Right renal cortex interstitium (tissue), 3 donors: ENCODE results near the gene LIPI. TPM values are rescaled to one million over a fixed set of nuclear protein-coding genes. Genes with fewer than 3 reads are reported as not detected.
A peak's percentile ranks its signal among the peaks of the same experiment; 100 is the strongest.
"Not testable (repeated sequence)": the region's sequence is repeated elsewhere in the genome, so short reads cannot be mapped to it uniquely, and the experiment has no call there.

Source experiments
- DNase-seq, 3 donors: peaks; one replicate each; pipeline ENCODE4 v3.0.0-alpha.2; 2013; ENCODE audit warnings: low read depth in 3 of 3, low spot score in 2 of 3
- polyA plus RNA-seq, 3 donors: library from polyadenylated mRNA; unstranded; fragments of 120-200 nt; gene quantifications; one replicate each; pipeline ENCODE4 v1.2.1, GENCODE V29; 2013; ENCODE audit not compliant: insufficient read length in 3 of 3

LIPI gene
- polyA plus RNA-seq: under 1 TPM; 0.19 to 0.22 (median 0.21) TPM

GRCh38 chr21:14210738-14211137, at the start of gene LIPI:
LIPI (minus strand) TSS chr21:14210955; CDS start chr21:14210845, 110 bp downstream.
- DNase-seq: no peak

DNA sequence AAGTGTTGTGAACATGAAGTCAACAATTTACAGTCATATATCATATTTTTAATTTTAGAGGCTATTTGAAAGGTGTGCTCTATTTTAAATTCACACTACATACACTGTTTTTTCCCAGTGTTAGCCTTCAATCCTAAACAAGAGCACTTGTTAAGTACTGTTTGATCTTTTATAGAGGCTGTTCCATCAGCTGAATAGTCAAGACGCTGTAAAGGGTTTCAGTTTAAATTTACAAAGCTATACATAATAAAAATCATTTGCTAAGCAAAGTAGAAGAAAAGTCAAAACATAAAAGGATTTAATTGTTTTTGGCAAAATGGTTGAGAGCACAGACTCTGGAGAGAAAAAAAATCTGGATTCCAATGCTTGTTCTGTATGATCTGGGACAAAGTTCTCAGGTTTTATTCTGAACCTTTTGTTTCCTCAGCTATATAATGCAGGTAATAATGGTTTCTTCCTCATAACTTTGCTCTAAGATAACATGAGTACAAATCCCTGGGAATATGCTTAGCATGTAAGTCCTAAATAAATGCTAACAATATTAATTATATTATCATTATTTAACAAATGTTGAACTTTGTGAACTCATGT, 49.5 kb upstream of the LIPI start:
- DNase-seq: no peak

DNA sequence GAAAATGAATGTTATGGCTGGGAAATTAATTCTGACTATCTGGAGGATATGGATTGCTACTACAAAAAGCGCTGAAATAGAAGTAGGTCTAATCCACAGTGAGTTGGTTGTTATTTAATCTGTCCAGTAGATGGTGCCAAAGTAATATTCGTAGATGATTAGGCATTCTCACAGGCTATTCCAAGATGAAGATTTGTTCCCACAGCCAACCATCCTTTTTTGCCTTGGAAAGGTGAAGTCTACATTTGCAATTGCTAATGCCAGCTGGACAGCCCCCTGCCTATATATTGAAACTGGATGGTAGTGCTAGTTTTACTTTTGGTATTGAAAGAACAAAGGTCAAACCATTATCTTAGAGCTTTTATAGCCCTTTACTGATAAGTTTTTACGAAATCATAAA, 49.0 kb upstream of the LIPI start:
- peak in 2 of 3 donors; percentile 14 to 35 for DNase-seq

DNA sequence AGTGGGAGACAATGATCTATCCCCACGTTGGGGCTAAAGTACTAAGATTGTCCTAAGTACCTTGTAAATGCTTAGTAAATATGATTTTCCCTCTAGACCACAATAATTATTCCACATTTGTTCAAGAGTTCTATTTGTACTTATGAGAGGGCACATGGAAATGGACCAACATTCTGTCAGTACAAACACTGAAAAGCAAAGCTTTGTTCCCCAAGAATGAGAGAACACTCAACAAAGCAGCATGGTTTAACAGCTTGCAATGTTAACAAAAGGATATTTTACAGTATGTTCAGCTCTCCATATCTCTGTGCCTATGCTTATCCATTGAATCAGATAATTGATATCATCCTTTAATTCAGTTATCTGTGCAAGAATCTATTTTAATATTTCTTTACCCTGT, 40.6 kb upstream of the LIPI start:
- DNase-seq: no peak

GRCh38 chr21:14245711-14246110, 35.0 kb upstream of the LIPI start:
- DNase-seq: no peak

GRCh38 chr21:14244911-14245310, 34.2 kb upstream of the LIPI start:
- DNase-seq: no peak

- no peak for DNase-seq
Observed at GRCh38 chr21:14243874-14244273, 33.1 kb upstream of the LIPI start.

DNA sequence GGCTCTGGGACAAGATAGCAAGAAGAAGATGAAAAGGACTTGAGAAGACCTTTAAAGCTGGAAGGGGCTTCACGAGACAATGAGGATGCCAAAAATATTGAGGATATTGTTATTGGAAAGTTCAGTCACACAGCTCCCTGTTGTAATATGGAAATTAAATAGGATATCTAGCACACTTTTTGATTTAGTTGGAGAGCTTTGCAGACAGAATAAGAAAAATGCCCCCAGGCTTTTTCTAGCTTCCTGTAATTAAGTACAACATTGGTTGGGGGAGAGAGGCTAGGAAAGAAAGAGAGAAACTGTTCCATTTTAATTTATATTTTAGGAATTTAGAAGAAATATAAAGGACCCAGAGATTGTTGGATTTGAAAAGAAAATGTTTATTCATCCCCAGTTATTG, 32.7 kb upstream of the LIPI start:
- DNase-seq: no peak

DNA sequence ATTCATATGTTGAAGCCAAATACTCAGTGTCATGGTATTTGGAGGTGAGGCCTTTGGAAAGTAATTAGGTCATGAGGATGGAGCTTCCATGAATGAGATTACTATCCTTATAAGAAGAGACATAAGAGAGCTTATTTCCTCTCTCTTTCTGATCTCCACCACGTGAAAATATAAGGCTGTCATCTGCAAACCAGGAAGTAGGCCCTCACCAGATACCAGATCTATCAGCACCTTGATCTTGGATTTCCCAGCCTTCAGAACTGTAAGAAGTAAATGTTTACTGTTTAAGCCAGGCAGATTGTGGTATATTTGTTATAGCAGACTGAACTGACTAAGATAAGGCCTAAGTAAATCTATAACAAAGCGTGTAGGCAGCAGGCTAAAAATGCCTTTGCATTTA, 30.5 kb upstream of the LIPI start:
- DNase-seq: no peak

DNA sequence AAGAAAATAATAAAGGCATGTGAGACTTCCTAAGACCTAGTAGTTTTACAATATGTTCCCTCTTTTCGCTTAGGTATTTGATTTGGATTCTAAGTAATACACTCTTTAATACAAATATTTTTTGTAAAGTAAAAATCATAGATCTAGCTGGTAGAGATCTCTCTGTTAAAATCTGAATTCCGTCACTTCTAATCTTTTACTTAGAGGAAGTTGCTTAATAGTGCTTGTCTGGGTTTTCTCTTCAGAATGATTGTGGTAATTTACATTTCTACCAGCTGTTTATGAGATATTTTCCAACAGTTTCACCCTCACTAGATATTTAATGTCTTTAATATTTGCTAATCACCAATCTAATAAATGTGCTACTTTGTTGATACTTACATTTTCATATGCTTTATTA, 28.5 kb upstream of the LIPI start:
- no peak for DNase-seq

- DNase-seq: no peak
Observed at GRCh38 chr21:14236180-14236579, 25.4 kb upstream of the LIPI start.

DNA sequence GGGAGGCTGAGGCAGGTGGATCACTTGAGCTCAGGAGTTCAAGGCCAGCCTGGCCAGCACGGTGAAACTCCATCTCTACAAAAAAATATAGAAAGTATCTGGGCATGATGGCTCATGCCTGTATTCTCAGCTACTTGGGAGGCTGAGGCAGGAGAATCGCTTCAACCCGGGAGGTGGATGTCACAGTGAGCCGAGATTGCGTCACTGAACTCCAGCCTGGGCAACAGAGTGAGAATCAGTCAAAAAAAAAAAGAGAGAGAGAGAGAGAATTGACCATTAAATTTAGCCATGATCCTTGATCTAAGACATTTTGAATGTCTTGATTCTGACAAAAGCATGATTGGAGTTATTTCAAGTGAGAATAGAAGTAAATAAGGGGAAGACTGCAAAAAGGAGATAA, 24.3 kb upstream of the LIPI start:
- DNase-seq: no peak

GRCh38 chr21:14229399-14229798, 18.6 kb upstream of the LIPI start:
- no peak for DNase-seq

DNA sequence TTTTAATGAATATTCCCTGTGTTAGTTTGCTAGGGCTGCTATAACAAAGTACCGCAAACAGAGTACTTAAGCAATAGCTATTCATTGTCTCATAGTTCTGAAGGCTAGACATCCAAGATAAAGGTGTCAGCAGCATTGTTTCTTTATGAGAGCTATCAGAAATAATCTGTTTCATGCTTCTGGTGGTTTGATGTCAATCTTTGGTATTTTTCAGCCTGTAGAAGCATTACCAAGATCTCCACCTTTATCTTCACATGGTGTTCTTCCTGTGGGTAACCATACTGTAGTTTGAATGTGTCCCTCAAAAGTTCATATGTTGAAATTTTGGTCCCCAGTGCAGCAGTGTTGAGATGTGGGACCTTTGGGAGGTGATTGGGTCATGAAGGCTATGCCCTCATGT, 12.6 kb upstream of the LIPI start:
- no peak for DNase-seq

GRCh38 chr21:14215971-14216641, 5.4 kb upstream of the LIPI start, which contains the start of gene RBM11:
RBM11 (plus strand) TSS chr21:14216157; CDS start chr21:14216187, 30 bp downstream.
- DNase-seq: peak; percentile 41 to 56 (median 51)

GRCh38 chr21:14213164-14213563, 2.4 kb upstream of the LIPI start:
- no peak for DNase-seq

DNA sequence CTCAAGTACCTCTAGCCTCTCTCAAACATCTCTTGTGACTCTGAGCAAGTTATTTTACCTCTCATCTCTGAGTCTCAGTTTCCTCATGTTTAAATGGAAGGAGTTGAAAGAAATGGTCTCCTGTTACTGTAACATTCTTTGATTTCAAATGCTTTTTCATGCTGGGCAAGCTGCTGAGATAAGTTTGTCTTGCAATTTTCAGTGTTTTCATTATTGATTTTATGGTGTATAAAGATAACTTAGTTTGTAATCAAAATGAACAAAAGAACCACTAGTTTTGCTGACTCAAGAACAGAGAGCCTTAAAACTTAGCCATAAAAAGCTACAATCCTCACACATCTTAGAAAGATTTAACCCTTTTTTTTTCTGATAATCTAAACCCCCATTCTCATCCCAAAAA, 4.5 kb downstream of the LIPI start:
- no peak for DNase-seq

DNA sequence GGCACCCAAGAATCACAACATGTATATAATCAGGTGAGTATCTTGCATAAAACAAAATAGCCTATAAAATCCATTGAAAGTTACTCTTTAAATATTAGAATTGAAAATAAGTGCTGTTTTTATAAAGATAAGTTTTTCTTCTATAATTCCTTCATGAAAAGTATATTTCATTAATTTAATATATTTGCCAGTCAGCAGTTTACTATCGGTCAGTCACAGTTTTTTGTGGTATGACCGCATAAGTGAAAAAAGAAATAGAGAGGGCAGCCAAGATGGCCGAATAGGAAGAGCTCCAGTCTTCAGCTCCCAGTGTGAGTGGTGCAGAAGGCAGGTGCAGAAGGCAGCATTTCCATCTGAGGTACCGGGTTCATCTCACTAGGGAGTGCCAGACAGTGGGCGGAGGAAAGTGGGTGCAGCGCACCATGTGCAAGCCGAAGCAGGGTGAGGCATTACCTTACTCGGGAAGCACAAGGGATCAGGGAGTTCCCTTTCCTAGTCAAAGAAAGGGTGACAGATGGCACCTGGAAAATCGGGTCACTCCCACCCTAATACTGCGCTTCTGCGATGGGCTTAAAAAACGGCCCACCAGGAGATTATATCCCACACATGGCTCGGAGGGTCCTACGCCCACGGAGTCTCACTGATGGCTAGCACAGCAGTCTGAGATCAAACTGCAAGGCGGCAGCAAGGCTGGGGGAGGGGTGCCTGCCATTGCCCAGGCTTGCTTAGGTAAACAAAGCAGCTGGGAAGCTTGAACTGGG, 44.1 kb downstream of the LIPI start:
- not testable (repeated sequence) for DNase-seq

- no peak for DNase-seq
Observed at GRCh38 chr21:14143999-14144398, 66.8 kb downstream of the LIPI start.

GRCh38 chr21:14124266-14124665, 86.5 kb downstream of the LIPI start:
- DNase-seq: no peak

GRCh38 chr21:14121719-14122118, 89.0 kb downstream of the LIPI start:
- no peak for DNase-seq
